ENCODE data around the gene PHF23.

PHF23 gene

GRCh38 chr17:7218758-7219157 lies 20.5 kb downstream of the PHF23 start:
- Histone ChIP-seq H3K4me2 (ENCODE audit: low read depth, low read length, poor library complexity, severe bottlenecking) (peak overlapping the region; percentile 98), H3K4me1 (ENCODE audit: insufficient read depth, low read length, poor library complexity, severe bottlenecking) (peaks cover 51% of the 10 kb centered on the region)

GRCh38 chr17:7218166-7218565 lies 21.1 kb downstream of the PHF23 start:
- Histone ChIP-seq H3K79me2 (ENCODE audit: insufficient read depth, low read length) (peaks cover 33% of the 10 kb centered on the region; the same call in 1 of the 2 replicates), H3K4me3 (ENCODE audit: low read length, poor library complexity, severe bottlenecking) (peak overlapping the region; percentile 71)
- TF ChIP-seq EZH2phosphoT487 (IDR thresholded peaks at IDR 0.05; ENCODE audit: borderline replicate concordance): no peak

More at GRCh38 chr17:7218758-7219157, 20.5 kb downstream of the PHF23 start:
- H3F3A ChIP-seq (ENCODE audit: low read depth): peaks cover 3% of the 10 kb centered on the region; the same call in 1 of the 2 replicates
- H3K9me2 ChIP-seq (replicated peaks; ENCODE audit: low read depth, low read length): no peaks in the 10 kb centered on the region
- peaks cover 18% of the 10 kb centered on the region for H4K20me1 ChIP-seq (ENCODE audit: insufficient read depth, low read length, poor library complexity, severe bottlenecking)
- H2AFZ ChIP-seq (ENCODE audit: low read length): no peak overlapping the region
- peak overlapping the region; percentile 85 for H3K9ac ChIP-seq (ENCODE audit: low read depth, low read length, poor library complexity, severe bottlenecking)
- H3K9me3 ChIP-seq (ENCODE audit: insufficient read depth, low read depth, low read length): no peaks in the 10 kb centered on the region
- H3K4me3 ChIP-seq (ENCODE audit: low read length, poor library complexity, severe bottlenecking): peak overlapping the region; percentile 86
- H3K36me3 ChIP-seq (ENCODE audit: insufficient read depth, low read length): peaks cover 18% of the 10 kb centered on the region; the same call in 1 of the 2 replicates
- H3K27me3 ChIP-seq (ENCODE audit: insufficient read depth, low read length, poor library complexity, severe bottlenecking): no peaks in the 10 kb centered on the region
- peaks cover 28% of the 10 kb centered on the region; the same call in 1 of the 2 replicates for H3K79me2 ChIP-seq (ENCODE audit: insufficient read depth, low read length)
- TF ChIP-seq EZH2phosphoT487 (IDR thresholded peaks at IDR 0.05; ENCODE audit: borderline replicate concordance): no peak
- TF ChIP-seq, protein P1, sequence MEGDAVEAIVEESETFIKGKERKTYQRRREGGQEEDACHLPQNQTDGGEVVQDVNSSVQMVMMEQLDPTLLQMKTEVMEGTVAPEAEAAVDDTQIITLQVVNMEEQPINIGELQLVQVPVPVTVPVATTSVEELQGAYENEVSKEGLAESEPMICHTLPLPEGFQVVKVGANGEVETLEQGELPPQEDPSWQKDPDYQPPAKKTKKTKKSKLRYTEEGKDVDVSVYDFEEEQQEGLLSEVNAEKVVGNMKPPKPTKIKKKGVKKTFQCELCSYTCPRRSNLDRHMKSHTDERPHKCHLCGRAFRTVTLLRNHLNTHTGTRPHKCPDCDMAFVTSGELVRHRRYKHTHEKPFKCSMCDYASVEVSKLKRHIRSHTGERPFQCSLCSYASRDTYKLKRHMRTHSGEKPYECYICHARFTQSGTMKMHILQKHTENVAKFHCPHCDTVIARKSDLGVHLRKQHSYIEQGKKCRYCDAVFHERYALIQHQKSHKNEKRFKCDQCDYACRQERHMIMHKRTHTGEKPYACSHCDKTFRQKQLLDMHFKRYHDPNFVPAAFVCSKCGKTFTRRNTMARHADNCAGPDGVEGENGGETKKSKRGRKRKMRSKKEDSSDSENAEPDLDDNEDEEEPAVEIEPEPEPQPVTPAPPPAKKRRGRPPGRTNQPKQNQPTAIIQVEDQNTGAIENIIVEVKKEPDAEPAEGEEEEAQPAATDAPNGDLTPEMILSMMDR (conservative IDR thresholded peaks at IDR 0.05; ENCODE audit: low read length): no peak

DNA sequence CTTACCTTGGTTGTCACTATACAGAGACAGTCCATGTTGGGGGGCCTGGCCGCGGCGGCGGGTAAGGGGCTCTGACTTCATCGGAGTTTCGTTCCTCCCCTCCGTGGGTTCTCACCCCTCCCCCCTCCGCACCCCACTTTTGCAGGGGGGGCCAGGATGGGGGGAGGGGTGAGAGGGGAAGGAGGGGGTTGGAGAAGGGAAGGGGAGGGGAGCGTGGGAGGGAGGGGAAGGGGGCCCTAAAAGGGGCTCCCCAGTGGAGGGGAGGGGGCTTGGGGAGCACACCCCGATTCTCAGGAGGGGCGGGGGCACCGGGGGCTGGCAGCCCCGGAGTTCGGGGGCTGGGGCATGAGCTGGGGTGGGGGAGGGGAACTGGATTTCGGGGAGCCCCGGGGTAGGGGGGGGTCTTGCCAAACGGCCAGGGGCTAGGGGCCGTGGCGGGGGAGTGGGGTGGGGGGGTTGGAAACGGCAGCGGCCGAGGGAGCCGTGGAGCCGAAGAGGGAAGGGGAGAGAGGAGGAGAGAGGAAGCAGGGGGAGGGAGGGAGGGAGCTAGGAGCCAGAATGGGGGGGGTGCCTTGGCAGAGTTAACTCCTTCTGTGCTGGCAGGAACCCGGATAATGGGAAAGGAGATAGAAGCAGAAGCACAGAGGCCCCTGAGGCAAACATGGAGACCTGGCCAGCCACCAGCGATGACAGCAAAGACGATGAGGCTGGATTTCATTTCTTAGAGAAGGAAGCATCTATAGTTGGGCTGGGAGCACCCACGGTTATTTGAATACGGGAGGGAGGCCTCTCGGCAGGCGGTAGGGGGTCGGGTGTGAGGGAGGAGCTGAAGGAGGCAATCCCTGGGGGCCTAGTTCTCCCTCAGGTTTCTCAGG lies 21.9 kb downstream of the PHF23 start:
- Histone ChIP-seq H4K20me1 (ENCODE audit: insufficient read depth, low read length, poor library complexity, severe bottlenecking) (peaks cover 18% of the 10 kb centered on the region), H3K36me3 (ENCODE audit: insufficient read depth, low read length) (peaks cover 5% of the 10 kb centered on the region; the same call in 1 of the 2 replicates), H3K27me3 (ENCODE audit: insufficient read depth, low read length, poor library complexity, severe bottlenecking) (no peaks in the 10 kb centered on the region), H3K4me3 (ENCODE audit: low read length, poor library complexity, severe bottlenecking) (peak overlapping the region; percentile 77), H3K4me2 (ENCODE audit: low read depth, low read length, poor library complexity, severe bottlenecking) (peak overlapping the region; percentile 98), H2AFZ (ENCODE audit: low read length) (peak overlapping the region; percentile 62), H3K4me1 (ENCODE audit: insufficient read depth, low read length, poor library complexity, severe bottlenecking) (peaks cover 56% of the 10 kb centered on the region), H3K79me2 (ENCODE audit: insufficient read depth, low read length) (peaks cover 37% of the 10 kb centered on the region; the same call in 1 of the 2 replicates), H3K9me3 (ENCODE audit: insufficient read depth, low read depth, low read length) (no peaks in the 10 kb centered on the region), H3F3A (ENCODE audit: low read depth) (peaks cover 3% of the 10 kb centered on the region; the same call in 1 of the 2 replicates), H3K9ac (ENCODE audit: low read depth, low read length, poor library complexity, severe bottlenecking) (peak overlapping the region; percentile 85), H3K9me2 (replicated peaks; ENCODE audit: low read depth, low read length) (no peaks in the 10 kb centered on the region)
- TF ChIP-seq, protein P1 (conservative IDR thresholded peaks at IDR 0.05; ENCODE audit: low read length): no peak
- no peak for TF ChIP-seq EZH2phosphoT487 (IDR thresholded peaks at IDR 0.05; ENCODE audit: borderline replicate concordance)

More at GRCh38 chr17:7218166-7218565, 21.1 kb downstream of the PHF23 start:
- H3K27me3 ChIP-seq (ENCODE audit: insufficient read depth, low read length, poor library complexity, severe bottlenecking): no peaks in the 10 kb centered on the region
- peaks cover 18% of the 10 kb centered on the region for H4K20me1 ChIP-seq (ENCODE audit: insufficient read depth, low read length, poor library complexity, severe bottlenecking)
- H3F3A ChIP-seq (ENCODE audit: low read depth): peaks cover 3% of the 10 kb centered on the region; the same call in 1 of the 2 replicates
- no peaks in the 10 kb centered on the region for H3K9me3 ChIP-seq (ENCODE audit: insufficient read depth, low read depth, low read length)
- H3K9ac ChIP-seq (ENCODE audit: low read depth, low read length, poor library complexity, severe bottlenecking): peak overlapping the region; percentile 73
- H3K4me2 ChIP-seq (ENCODE audit: low read depth, low read length, poor library complexity, severe bottlenecking): peak overlapping the region; percentile 98
- peaks cover 12% of the 10 kb centered on the region; the same call in 1 of the 2 replicates for H3K36me3 ChIP-seq (ENCODE audit: insufficient read depth, low read length)
- peaks cover 56% of the 10 kb centered on the region for H3K4me1 ChIP-seq (ENCODE audit: insufficient read depth, low read length, poor library complexity, severe bottlenecking)
- H3K9me2 ChIP-seq (replicated peaks; ENCODE audit: low read depth, low read length): no peaks in the 10 kb centered on the region
- H2AFZ ChIP-seq (ENCODE audit: low read length): peak overlapping the region; percentile 62; the same call in 1 of the 2 replicates
